Measurements from ENCODE around the gene HRH2.
"Not testable (repeated sequence)": the region's sequence is repeated elsewhere in the genome, so short reads cannot be mapped to it uniquely, and the experiment has no call there.

The HRH2 gene

DNA sequence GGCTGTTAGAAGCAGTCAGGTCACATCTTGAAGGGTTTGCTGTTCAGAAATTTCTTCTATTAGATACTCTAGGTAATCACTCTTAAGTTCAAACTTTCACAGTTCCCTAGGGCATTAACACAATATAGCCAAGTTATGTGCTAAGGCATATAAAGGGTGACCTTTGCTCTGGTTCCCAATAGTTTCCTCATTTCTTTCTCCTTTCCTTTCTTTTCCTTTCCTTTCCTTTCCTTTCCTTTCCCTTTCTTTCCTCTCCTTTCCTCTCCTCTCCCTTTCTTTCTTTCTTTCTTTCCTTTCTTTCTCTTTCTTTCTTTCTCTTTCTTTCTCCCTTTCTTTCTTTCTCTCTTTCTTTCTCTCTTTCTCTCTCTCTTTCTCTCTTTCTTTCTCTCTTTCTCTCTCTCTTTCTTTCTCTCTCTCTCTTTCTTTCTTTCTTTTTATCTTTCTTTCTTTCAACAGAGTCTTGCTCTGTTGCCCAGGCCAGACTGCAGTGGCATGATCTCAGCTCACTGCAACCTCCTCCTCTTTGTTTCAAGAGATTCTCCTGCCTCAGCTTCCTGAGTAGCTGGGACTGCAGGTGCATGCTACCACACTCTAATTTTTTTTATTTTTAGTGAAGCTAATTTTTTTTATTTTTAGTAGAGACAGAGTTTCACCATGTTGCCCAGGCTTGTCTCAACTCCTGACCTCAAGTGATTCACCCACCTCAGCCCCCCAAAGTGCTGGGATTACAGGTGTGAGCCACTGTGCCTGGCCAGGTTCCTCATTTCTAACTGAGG, 7.3 kb upstream of the HRH2 start:
- not testable (repeated sequence) for DNase-seq

DNA sequence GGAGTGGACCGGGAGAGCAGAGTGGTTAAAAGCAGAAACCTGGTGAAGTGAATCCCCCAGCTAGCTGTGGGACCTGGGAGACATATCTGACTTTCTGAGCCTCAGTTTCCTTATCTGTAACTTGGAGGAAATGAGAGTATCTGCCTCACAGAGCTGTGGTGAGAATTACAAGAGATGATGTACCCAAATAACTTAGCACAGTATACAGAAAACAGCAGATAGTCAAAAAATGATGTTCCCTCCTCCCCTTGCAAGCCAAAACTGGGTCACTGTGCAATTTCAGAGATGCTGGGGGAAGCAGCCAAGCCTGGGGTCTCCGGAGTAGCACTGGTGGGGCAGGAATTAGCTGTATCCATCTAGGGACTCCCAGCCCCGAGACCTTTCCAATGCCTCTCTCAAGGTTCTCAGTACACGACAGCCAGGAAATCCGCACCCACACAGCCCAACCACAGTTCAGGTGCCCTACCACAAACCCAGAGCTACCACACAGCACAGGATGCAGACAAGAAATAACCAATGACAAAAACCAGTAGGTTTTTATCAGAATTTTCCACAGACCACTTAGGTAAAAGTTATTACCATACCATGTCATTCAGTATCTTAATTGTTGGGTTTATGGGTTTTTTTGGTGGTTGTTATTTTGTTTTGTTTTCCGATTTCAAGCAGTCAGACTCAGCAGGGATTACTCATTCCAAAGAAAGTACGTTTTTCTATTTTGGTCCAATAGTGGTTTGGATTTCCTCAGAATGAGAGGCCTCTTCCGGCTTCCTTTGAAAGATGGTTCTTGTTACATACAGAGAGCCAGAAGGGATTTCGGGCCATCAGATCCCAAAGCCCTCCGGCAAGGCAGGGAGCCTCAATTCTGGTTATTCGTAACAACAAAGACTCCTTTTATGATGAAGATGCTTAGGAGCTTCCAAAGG, 4.9 kb upstream of the HRH2 start:
- DNase-seq = no peak

DNA sequence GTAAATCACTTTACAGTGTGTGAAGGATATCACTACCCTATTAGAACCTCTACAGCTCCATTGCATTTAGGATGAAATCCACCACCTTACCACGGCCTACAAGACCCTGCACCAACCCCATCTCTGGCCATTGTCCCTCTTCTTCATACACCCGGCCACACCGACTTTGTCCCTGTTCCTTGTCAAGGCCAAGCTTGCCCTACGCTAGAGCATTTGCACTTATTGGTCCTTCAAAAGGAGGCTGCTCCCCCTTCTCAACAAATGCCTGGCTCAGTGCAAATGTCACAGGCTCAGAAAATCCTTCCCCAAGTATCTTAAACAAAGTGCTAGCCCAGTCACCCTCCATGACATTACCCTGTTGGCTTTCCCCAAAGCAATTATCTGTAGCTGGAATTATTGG, 4.1 kb upstream of the HRH2 start:
- DNase-seq = no peak

DNA sequence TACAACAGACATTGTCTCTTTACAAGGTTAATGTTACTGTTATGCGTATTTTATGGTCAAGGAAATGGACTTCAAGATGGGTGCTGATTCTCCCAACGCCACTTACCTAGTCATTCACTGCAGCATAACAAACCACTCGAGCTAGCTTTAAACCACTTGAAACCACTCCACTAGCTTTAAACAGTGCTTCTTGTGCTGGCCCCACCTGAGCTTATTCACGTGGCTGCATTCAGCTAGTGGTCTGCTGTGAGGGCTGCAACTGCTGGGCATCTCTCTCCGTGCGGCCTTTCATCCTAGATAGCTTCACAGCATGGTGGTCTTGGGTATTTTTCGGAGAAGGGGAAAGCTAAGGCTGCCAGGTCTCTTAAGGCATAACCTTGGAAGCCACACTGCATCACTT, 3.5 kb upstream of the HRH2 start:
- DNase-seq = no peak

DNA sequence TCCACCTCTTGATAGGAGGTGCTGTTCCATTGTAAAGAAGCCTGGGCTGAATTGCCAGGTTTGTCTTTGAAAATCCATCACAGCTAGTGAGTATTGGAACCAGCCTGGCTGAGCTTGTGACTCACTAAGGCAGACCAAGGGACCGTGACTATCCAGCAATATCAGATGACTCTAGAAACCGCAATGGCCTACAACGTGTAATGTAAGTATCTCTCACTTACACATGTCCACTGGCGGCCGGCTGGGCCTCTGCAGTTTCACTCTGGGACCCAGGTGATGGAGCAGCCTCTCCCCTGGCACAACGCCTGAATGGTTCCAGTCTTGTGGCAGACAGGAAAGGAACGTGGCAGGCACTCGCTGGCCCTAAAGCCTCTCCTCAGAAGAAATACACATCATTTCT, 3.1 kb upstream of the HRH2 start:
- DNase-seq = no peak

GRCh38 chr5:175655411-175655810, 2.5 kb upstream of the HRH2 start:
- no peak for DNase-seq

GRCh38 chr5:175656966-175657365, 905 bp upstream of the HRH2 start:
- no peak for DNase-seq

DNA sequence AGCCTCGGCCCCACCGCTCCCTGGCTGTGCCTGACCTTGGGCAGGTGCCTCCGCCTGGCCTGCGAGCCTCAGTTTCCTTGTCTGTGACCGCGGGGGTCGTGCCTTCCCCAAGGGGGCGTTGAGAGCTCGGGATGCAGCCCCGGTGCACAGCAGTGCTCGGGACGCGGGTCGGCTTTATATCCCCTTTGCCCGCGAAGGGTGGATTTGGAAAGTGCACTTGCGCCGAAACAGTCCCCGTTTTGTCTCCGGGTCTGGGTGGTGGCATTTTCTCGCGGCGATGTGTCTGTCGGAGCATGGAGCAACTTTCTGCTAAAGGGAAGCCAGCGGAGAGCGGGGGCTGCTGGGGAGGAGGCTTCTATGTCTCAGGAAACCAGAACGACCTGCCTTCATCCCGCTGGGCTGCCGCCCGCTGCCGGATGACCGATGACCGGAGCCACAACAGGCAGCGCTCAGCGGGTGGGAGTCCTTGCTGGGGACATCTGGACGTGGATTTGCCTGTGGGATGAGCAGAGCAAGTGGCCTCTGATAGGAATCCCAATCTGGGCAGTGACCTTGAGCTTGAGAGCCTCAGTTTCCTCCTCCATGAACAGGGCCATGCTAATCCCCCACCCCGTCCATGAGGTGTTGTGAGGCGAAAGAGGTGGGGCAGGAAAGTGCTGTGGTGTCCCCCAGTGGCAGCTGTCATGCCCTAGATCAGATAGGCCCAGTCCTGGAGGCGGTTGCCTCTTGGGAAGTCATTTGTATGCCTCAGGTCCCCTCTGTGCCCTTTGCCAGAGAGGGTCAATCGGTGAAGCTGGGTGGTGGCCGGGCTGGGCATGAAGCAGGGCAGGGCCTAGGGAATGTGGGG, 651 bp downstream of the HRH2 start:
- DNase-seq = no peak

DNA sequence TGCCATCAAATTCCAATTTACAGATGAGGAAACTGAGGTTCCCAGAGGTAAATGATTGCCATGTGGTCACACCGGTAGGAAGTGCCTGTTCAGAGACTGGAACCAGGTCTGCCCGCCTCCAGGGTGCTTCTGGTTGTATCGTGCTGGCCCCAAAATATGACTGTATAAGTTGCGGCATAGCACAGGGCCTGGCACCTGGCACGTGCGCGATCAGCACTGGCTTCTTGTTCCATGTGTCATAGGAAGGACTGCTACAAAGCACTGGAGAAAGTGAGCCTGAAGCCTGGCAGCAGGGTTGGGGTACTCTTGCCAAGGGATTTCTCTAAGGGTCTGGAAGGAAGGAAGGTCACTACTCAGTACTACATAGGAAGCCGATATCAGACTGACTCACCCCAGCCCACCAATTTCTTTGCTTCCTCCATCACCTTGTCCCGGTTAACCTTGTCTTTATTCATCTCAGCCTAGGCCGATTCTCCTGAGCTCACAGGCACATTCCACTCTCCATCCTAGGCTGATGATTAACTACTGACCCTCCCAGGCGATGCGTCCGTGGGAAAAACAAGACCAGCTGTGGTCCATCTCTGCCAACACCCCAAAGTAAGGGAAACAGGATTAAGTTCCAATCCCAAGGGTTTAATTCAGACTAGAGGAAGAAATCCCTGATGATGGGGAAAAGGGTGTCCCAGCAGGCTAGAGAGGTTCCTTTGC, 1.8 kb downstream of the HRH2 start:
- no peak for DNase-seq

GRCh38 chr5:175663186-175664184, 5.6 kb downstream of the HRH2 start:
- no peak for DNase-seq

- DNase-seq = no peak
Observed at GRCh38 chr5:175664723-175665122, 6.9 kb downstream of the HRH2 start.

GRCh38 chr5:175666216-175666615, 8.3 kb downstream of the HRH2 start:
- DNase-seq = no peak

- DNase-seq = no peak
Observed at GRCh38 chr5:175668006-175668405, 10.1 kb downstream of the HRH2 start.

DNA sequence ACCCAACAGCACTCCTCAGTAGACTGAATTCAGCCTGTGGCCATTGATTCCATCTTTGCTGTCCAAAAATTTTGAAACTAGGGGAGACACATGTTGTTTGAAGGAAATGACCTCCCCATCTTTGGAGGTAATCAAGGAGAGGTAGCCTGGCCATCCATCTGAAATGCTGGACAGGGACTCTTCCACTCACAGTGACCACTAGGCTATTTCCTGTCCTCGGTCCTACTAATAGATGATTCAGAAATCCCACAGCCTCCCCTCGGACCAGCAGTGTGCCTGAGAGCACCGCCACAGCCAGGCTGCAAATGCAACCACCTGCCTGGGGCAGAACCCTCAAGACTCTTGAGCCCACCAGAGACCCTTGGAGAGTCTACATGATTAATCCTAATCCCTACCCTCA, 12.5 kb downstream of the HRH2 start:
- DNase-seq = no peak

- DNase-seq = no peak
Observed at GRCh38 chr5:175671013-175671412, 13.1 kb downstream of the HRH2 start.

DNA sequence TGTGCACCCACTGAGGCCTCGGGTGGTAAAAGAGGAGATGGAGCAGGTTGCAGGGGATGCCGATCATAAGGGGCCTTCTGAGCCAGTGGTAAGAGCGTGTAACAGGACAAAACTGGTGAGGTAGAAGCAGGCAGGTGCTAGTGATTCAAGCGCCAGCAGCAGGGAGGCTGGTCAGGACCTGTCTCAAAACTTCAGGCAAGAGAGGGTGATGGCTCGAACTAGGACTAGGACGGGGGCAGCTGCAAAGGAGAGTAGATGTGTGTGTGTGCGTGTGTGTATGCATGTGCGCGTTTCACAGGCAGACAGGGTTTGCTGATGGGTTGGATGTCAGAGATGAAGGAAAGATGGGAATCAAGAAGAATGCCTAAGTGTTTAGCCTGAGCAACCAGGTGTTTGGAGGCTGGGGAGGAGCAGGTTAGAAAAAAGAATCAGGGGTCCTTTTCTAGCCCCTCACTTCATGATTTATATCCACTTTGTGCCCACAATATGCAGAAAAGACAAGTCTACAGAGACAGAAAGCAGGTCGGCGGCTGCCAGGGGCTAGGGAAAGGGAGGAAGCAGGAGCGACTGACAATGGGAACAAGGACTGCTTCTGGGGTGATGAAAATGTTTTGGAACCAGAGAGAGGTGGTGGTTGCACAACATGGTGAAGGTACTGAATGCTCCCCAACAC, 15.2 kb downstream of the HRH2 start:
- DNase-seq = no peak

GRCh38 chr5:175674731-175675346, 17.0 kb downstream of the HRH2 start:
- DNase-seq = no peak

DNA sequence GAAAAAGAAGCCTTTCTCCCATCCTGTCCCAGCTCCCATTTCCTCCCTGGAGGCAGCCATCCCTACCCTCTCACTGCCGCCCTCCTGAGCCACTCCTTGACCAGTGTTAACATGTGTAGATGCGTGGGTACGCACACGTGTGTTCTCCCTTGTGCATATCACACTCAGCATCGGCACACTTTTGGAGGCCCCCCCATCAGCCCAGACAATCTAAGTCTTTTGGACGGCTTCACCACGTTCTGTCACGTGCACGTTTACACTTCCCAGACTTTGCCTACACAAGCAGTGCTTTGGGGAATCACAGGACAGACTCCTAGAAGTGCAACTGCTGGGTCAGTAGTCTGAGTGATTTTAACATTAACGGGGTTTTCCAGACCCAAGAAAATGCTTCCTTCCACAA, 18.0 kb downstream of the HRH2 start:
- no peak for DNase-seq

DNA sequence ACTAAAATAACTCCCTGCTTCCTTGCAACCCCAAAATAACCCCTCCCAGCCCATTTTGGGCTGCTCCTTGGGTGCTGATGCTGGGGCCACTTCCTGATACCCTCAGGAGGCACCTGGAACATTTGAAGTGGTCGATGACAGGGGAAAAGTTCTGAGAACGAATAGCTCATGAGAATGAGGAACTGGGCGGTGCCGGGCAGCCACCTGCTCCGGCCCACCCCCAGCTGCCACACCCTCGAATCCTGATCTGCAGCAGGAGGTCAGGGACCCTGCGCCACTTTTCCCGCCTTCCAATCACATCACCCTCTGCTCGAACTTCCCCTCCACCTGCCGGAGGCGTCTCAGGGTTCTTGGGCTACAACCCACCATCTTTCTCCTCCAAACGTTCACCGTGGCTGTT, 19.7 kb downstream of the HRH2 start:
- DNase-seq = no peak

DNA sequence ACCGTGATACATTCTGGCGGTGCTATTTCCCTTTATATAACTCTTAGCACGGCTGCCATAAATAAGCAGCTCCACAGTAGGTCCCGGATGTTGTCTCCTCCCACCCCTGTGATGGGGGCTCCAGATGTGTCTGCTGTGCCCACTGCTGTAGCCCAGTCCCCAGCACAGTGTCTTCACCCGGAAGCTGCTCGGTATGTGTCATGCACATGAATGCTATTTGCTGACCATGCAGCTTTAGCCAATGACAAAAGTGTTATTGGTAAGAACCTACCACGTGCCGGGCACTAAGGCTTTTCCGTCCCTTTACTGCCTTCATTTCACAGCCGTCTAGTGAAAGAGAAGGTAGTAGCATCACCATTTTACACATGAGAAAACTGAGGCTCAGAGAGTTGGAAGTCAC, 20.2 kb downstream of the HRH2 start:
- no peak for DNase-seq
